Measurements from ENCODE around the gene SMIM12.
A peak's percentile ranks its signal among the peaks of the same experiment; 100 is the strongest.

The SMIM12 gene

GRCh38 chr1:34859446-34860200 is at the start of gene SMIM12:
Gene SMIM12 (minus strand): TSS chr1:34859749. CDS start chr1:34855977, 3,772 bp downstream.
- H3K9me3 ChIP-seq (ENCODE audit: control insufficient read depth in 5 of 5, low read length in 5 of 5): no peaks in the 10 kb centered on the region
- H3K27me3 ChIP-seq (ENCODE audit: control insufficient read depth in 5 of 5, insufficient read depth in 4 of 5, low read length in 5 of 5): no peaks in the 10 kb centered on the region
- peak within 1 kb of the TSS; percentile 87 to 100 (median 100) for H3K9ac ChIP-seq (ENCODE audit: low read length in 5 of 5)
- peak within 1 kb of the TSS; percentile 91 to 100 (median 100) for H3K4me3 ChIP-seq (ENCODE audit: low read depth in 1 of 5, low read length in 5 of 5)
- H3K36me3 ChIP-seq (ENCODE audit: control insufficient read depth in 5 of 5, insufficient read depth in 5 of 5, low read length in 5 of 5): peaks cover 5 to 15% (median 12%) of the 10 kb centered on the region in 5 donors
- H3K27ac ChIP-seq (ENCODE audit: low read depth, low read length): peak within 1 kb of the TSS; percentile 95
- H3K4me1 ChIP-seq (ENCODE audit: control insufficient read depth in 5 of 5, insufficient read depth in 5 of 5, low read length in 5 of 5): peaks cover 8 to 28% (median 25%) of the 10 kb centered on the region in 5 donors

- Histone ChIP-seq H3K36me3 (ENCODE audit: control insufficient read depth in 5 of 5, insufficient read depth in 5 of 5, low read length in 5 of 5) (no peaks in the 10 kb centered on the region), H3K27me3 (ENCODE audit: control insufficient read depth in 5 of 5, insufficient read depth in 4 of 5, low read length in 5 of 5) (peaks cover 2 to 8% (median 6%) of the 10 kb centered on the region in 5 donors), H3K4me3 (ENCODE audit: low read depth in 1 of 5, low read length in 5 of 5) (no peak overlapping the region), H3K9ac (ENCODE audit: low read length in 5 of 5) (no peak overlapping the region), H3K9me3 (ENCODE audit: control insufficient read depth in 5 of 5, low read length in 5 of 5) (no peaks in the 10 kb centered on the region), H3K27ac (ENCODE audit: low read depth, low read length) (no peak overlapping the region), H3K4me1 (ENCODE audit: control insufficient read depth in 5 of 5, insufficient read depth in 5 of 5, low read length in 5 of 5) (no peaks in the 10 kb centered on the region)
Observed at GRCh38 chr1:34908369-34908768, 48.8 kb upstream of the SMIM12 start.

GRCh38 chr1:34907487-34908090 is 48.0 kb upstream of the SMIM12 start:
- no peak overlapping the region for H3K9ac ChIP-seq (ENCODE audit: low read length in 5 of 5)
- no peaks in the 10 kb centered on the region for H3K36me3 ChIP-seq (ENCODE audit: control insufficient read depth in 5 of 5, insufficient read depth in 5 of 5, low read length in 5 of 5)
- H3K4me3 ChIP-seq (ENCODE audit: low read depth in 1 of 5, low read length in 5 of 5): no peak overlapping the region

GRCh38 chr1:34906756-34907155 is 47.2 kb upstream of the SMIM12 start:
- Histone ChIP-seq H3K27ac (ENCODE audit: low read depth, low read length) (no peak overlapping the region), H3K27me3 (ENCODE audit: control insufficient read depth in 5 of 5, insufficient read depth in 4 of 5, low read length in 5 of 5) (peaks cover 5 to 19% (median 8%) of the 10 kb centered on the region in 5 donors), H3K9ac (ENCODE audit: low read length in 5 of 5) (no peak overlapping the region), H3K36me3 (ENCODE audit: control insufficient read depth in 5 of 5, insufficient read depth in 5 of 5, low read length in 5 of 5) (no peaks in the 10 kb centered on the region), H3K4me3 (ENCODE audit: low read depth in 1 of 5, low read length in 5 of 5) (no peak overlapping the region), H3K9me3 (ENCODE audit: control insufficient read depth in 5 of 5, low read length in 5 of 5) (no peaks in the 10 kb centered on the region), H3K4me1 (ENCODE audit: control insufficient read depth in 5 of 5, insufficient read depth in 5 of 5, low read length in 5 of 5) (no peaks in the 10 kb centered on the region)

More at GRCh38 chr1:34907487-34908090, 48.0 kb upstream of the SMIM12 start:
- Histone ChIP-seq H3K27ac (ENCODE audit: low read depth, low read length) (no peak overlapping the region), H3K27me3 (ENCODE audit: control insufficient read depth in 5 of 5, insufficient read depth in 4 of 5, low read length in 5 of 5) (peaks cover 4 to 13% (median 6%) of the 10 kb centered on the region in 5 donors), H3K4me1 (ENCODE audit: control insufficient read depth in 5 of 5, insufficient read depth in 5 of 5, low read length in 5 of 5) (no peaks in the 10 kb centered on the region), H3K9me3 (ENCODE audit: control insufficient read depth in 5 of 5, low read length in 5 of 5) (no peaks in the 10 kb centered on the region)

- H3K36me3 ChIP-seq (ENCODE audit: control insufficient read depth in 5 of 5, insufficient read depth in 5 of 5, low read length in 5 of 5): no peaks in the 10 kb centered on the region
- H3K4me1 ChIP-seq (ENCODE audit: control insufficient read depth in 5 of 5, insufficient read depth in 5 of 5, low read length in 5 of 5): no peaks in the 10 kb centered on the region
- no peak overlapping the region for H3K27ac ChIP-seq (ENCODE audit: low read depth, low read length)
- H3K27me3 ChIP-seq (ENCODE audit: control insufficient read depth in 5 of 5, insufficient read depth in 4 of 5, low read length in 5 of 5): peaks cover 5 to 19% (median 8%) of the 10 kb centered on the region in 5 donors
- H3K9me3 ChIP-seq (ENCODE audit: control insufficient read depth in 5 of 5, low read length in 5 of 5): no peaks in the 10 kb centered on the region
- no peak overlapping the region for H3K4me3 ChIP-seq (ENCODE audit: low read depth in 1 of 5, low read length in 5 of 5)
- no peak overlapping the region for H3K9ac ChIP-seq (ENCODE audit: low read length in 5 of 5)
Observed at GRCh38 chr1:34906222-34906621, 46.7 kb upstream of the SMIM12 start.

- no peaks in the 10 kb centered on the region for H3K4me1 ChIP-seq (ENCODE audit: control insufficient read depth in 5 of 5, insufficient read depth in 5 of 5, low read length in 5 of 5)
- no peak overlapping the region for H3K27ac ChIP-seq (ENCODE audit: low read depth, low read length)
- no peak overlapping the region for H3K4me3 ChIP-seq (ENCODE audit: low read depth in 1 of 5, low read length in 5 of 5)
- H3K9ac ChIP-seq (ENCODE audit: low read length in 5 of 5): no peak overlapping the region
- no peaks in the 10 kb centered on the region for H3K9me3 ChIP-seq (ENCODE audit: control insufficient read depth in 5 of 5, low read length in 5 of 5)
- H3K36me3 ChIP-seq (ENCODE audit: control insufficient read depth in 5 of 5, insufficient read depth in 5 of 5, low read length in 5 of 5): no peaks in the 10 kb centered on the region
- peaks cover 7 to 27% (median 12%) of the 10 kb centered on the region in 5 donors for H3K27me3 ChIP-seq (ENCODE audit: control insufficient read depth in 5 of 5, insufficient read depth in 4 of 5, low read length in 5 of 5)
Observed at GRCh38 chr1:34905098-34905459, 45.5 kb upstream of the SMIM12 start.

GRCh38 chr1:34904236-34905097 is 44.9 kb upstream of the SMIM12 start:
- no peaks in the 10 kb centered on the region for H3K36me3 ChIP-seq (ENCODE audit: control insufficient read depth in 5 of 5, insufficient read depth in 5 of 5, low read length in 5 of 5)
- H3K9me3 ChIP-seq (ENCODE audit: control insufficient read depth in 5 of 5, low read length in 5 of 5): no peaks in the 10 kb centered on the region
- H3K27ac ChIP-seq (ENCODE audit: low read depth, low read length): no peak overlapping the region
- no peaks in the 10 kb centered on the region for H3K4me1 ChIP-seq (ENCODE audit: control insufficient read depth in 5 of 5, insufficient read depth in 5 of 5, low read length in 5 of 5)
- no peak overlapping the region for H3K9ac ChIP-seq (ENCODE audit: low read length in 5 of 5)
- peaks cover 7 to 27% (median 14%) of the 10 kb centered on the region in 5 donors for H3K27me3 ChIP-seq (ENCODE audit: control insufficient read depth in 5 of 5, insufficient read depth in 4 of 5, low read length in 5 of 5)
- H3K4me3 ChIP-seq (ENCODE audit: low read depth in 1 of 5, low read length in 5 of 5): no peak overlapping the region

GRCh38 chr1:34901919-34902318 is 42.4 kb upstream of the SMIM12 start:
- Histone ChIP-seq H3K27ac (ENCODE audit: low read depth, low read length) (no peak overlapping the region), H3K9me3 (ENCODE audit: control insufficient read depth in 5 of 5, low read length in 5 of 5) (no peaks in the 10 kb centered on the region), H3K9ac (ENCODE audit: low read length in 5 of 5) (no peak overlapping the region), H3K4me3 (ENCODE audit: low read depth in 1 of 5, low read length in 5 of 5) (no peak overlapping the region), H3K4me1 (ENCODE audit: control insufficient read depth in 5 of 5, insufficient read depth in 5 of 5, low read length in 5 of 5) (peaks cover 0 to 6% (median 0%) of the 10 kb centered on the region in 5 donors), H3K27me3 (ENCODE audit: control insufficient read depth in 5 of 5, insufficient read depth in 4 of 5, low read length in 5 of 5) (peaks cover 2 to 27% (median 11%) of the 10 kb centered on the region in 5 donors), H3K36me3 (ENCODE audit: control insufficient read depth in 5 of 5, insufficient read depth in 5 of 5, low read length in 5 of 5) (no peaks in the 10 kb centered on the region)

GRCh38 chr1:34900775-34901502 is 41.4 kb upstream of the SMIM12 start:
- H3K9me3 ChIP-seq (ENCODE audit: control insufficient read depth in 5 of 5, low read length in 5 of 5): no peaks in the 10 kb centered on the region
- no peaks in the 10 kb centered on the region for H3K36me3 ChIP-seq (ENCODE audit: control insufficient read depth in 5 of 5, insufficient read depth in 5 of 5, low read length in 5 of 5)
- H3K4me3 ChIP-seq (ENCODE audit: low read depth in 1 of 5, low read length in 5 of 5): no peak overlapping the region
- H3K9ac ChIP-seq (ENCODE audit: low read length in 5 of 5): no peak overlapping the region
- peaks cover 0 to 24% (median 9%) of the 10 kb centered on the region in 5 donors for H3K27me3 ChIP-seq (ENCODE audit: control insufficient read depth in 5 of 5, insufficient read depth in 4 of 5, low read length in 5 of 5)
- H3K27ac ChIP-seq (ENCODE audit: low read depth, low read length): no peak overlapping the region
- H3K4me1 ChIP-seq (ENCODE audit: control insufficient read depth in 5 of 5, insufficient read depth in 5 of 5, low read length in 5 of 5): peaks cover 0 to 6% (median 0%) of the 10 kb centered on the region in 5 donors

Measured in subcutaneous abdominal adipose tissue (tissue), 5 donors.